ENCODE measurements around the gene FAM236A. TPM values are rescaled to one million over a fixed set of nuclear protein-coding genes. Genes with fewer than 3 reads are reported as not detected.
"Not testable (repeated sequence)": the region's sequence is repeated elsewhere in the genome, so short reads cannot be mapped to it uniquely, and the experiment has no call there.

Gene FAM236A
- total RNA-seq: not detected

- H3K36me3 ChIP-seq; H3K4me3 ChIP-seq; H3K27me3 ChIP-seq; H3K27ac ChIP-seq; H3K4me1 ChIP-seq; H3K9me3 ChIP-seq; DNase-seq (ENCODE audit: low spot score in 2 of 2): not testable (repeated sequence)
- WGBS, 2 donors: no CpG with 5 or more reads among the region's 15 CpGs
Observed at GRCh38 chrX:72937906-72938305, at the start of gene FAM236A. Gene FAM236A, plus strand, starts transcription at chrX:72938206. Its CDS starts 57 bp downstream, at chrX:72938263.

- WGBS, 2 donors: no CpG with 5 or more reads among the region's 14 CpGs
- H3K4me1 ChIP-seq; H3K27ac ChIP-seq; H3K9me3 ChIP-seq; H3K27me3 ChIP-seq; H3K36me3 ChIP-seq; H3K4me3 ChIP-seq; DNase-seq (ENCODE audit: low spot score in 2 of 2): not testable (repeated sequence)
Observed at GRCh38 chrX:72889740-72890139, 48.3 kb upstream of the FAM236A start.

DNA sequence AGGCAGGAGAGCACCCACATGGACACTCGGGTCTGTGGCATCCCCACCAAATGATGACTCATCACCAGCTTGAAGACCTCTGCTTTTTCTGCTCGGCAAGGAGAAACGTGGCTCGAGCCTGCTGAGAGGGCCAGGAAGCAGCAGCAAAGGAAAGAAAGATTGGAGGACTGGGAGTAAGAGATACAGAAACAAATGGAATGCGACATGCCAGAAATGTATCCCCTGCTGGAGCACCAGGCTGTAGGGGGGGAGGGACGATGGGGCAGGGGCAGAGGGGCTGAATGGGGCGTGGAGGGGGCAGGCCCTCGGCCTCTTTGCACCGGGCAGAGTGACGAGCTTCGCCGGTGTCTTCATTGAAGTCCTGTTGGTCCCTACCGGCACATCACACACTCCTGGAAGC lies 25.7 kb upstream of the FAM236A start, which contains the start of gene FAM236C:
TSS of gene FAM236C (plus strand) at position 301 of the 400 bp plus-strand sequence. CDS start 100 bp downstream, outside the sequence.
- H3K27ac ChIP-seq; H3K4me1 ChIP-seq; H3K9me3 ChIP-seq; H3K27me3 ChIP-seq; H3K36me3 ChIP-seq; H3K4me3 ChIP-seq; DNase-seq (ENCODE audit: low spot score in 2 of 2): not testable (repeated sequence)
- no CpG with 5 or more reads among the region's 13 CpGs for WGBS, 2 donors

GRCh38 chrX:72916096-72916495 lies 21.9 kb upstream of the FAM236A start:
- H3K27me3 ChIP-seq; H3K36me3 ChIP-seq; H3K27ac ChIP-seq; H3K4me1 ChIP-seq; DNase-seq (ENCODE audit: low spot score in 2 of 2); H3K4me3 ChIP-seq; H3K9me3 ChIP-seq: not testable (repeated sequence)
- WGBS, 2 donors: 92% methylated on average over 2 of the region's 5 CpGs; no CpG with 5 or more reads in 1 of the 2 donors

GRCh38 chrX:72932283-72932682 lies 5.7 kb upstream of the FAM236A start:
- H3K36me3 ChIP-seq; DNase-seq (ENCODE audit: low spot score in 2 of 2); H3K4me3 ChIP-seq; H3K9me3 ChIP-seq; H3K27me3 ChIP-seq; H3K27ac ChIP-seq; H3K4me1 ChIP-seq: not testable (repeated sequence)
- WGBS, 2 donors: no CpG with 5 or more reads among the region's 1 CpG

DNA sequence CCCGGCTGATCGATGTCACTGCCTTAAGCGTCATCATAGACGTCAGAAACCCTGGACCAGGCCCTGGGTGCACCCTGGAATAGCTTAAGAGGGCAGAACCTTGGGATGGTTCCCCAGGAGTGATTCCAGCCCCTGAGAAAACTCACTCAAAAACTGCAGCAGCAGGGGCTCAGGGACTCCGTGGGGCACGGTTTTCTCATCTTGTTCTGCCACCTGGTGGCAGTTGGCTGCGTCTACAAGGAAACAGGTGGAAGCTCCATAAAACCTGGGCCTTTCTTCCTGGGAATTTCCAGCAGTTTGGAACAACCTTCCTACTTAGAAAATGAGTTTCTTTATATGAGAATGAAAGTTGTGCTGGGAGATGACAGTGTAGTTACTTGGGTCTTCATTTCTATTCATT lies 1.6 kb upstream of the FAM236A start:
- H3K4me3 ChIP-seq; H3K27ac ChIP-seq; DNase-seq (ENCODE audit: low spot score in 2 of 2); H3K36me3 ChIP-seq; H3K9me3 ChIP-seq; H3K27me3 ChIP-seq; H3K4me1 ChIP-seq: not testable (repeated sequence)
- no CpG with 5 or more reads among the region's 7 CpGs for WGBS, 2 donors

DNA sequence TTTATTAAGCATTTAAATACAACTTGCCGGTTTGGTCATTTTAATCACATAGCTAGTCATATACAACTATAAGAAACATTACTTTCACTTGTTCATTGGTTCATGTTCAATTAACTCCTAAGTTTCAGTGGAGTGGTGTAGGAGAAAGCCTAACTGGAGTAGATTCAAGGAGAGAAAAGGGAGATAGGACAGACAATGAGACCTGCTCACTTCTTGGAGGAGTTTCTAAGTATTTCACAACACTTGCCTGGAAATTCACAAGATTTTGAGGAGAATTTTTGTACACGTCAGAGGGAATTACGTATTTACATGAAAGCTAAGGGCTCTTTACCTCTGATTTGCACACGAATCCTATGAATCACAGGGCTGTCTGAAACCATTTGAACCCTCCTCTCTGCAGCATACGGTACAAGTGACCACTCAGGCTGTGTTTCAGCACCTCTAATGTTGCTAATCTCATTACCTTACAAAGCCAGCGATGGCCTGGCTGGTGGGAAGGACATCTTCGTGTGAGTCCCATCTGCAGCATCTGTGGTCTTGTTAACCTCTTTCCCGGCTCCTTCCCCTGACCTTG lies 1.0 kb upstream of the FAM236A start:
- H3K4me3 ChIP-seq; H3K4me1 ChIP-seq; H3K9me3 ChIP-seq; H3K36me3 ChIP-seq; H3K27me3 ChIP-seq; DNase-seq (ENCODE audit: low spot score in 2 of 2); H3K27ac ChIP-seq: not testable (repeated sequence)
- no CpG with 5 or more reads among the region's 8 CpGs for WGBS, 2 donors

- WGBS, 2 donors: no CpG with 5 or more reads among the region's 6 CpGs
- not testable (repeated sequence) for H3K27me3 ChIP-seq; H3K36me3 ChIP-seq; H3K27ac ChIP-seq; DNase-seq (ENCODE audit: low spot score in 2 of 2); H3K4me3 ChIP-seq; H3K9me3 ChIP-seq; H3K4me1 ChIP-seq
Observed at GRCh38 chrX:72942272-72942671, 4.3 kb downstream of the FAM236A start.

DNA sequence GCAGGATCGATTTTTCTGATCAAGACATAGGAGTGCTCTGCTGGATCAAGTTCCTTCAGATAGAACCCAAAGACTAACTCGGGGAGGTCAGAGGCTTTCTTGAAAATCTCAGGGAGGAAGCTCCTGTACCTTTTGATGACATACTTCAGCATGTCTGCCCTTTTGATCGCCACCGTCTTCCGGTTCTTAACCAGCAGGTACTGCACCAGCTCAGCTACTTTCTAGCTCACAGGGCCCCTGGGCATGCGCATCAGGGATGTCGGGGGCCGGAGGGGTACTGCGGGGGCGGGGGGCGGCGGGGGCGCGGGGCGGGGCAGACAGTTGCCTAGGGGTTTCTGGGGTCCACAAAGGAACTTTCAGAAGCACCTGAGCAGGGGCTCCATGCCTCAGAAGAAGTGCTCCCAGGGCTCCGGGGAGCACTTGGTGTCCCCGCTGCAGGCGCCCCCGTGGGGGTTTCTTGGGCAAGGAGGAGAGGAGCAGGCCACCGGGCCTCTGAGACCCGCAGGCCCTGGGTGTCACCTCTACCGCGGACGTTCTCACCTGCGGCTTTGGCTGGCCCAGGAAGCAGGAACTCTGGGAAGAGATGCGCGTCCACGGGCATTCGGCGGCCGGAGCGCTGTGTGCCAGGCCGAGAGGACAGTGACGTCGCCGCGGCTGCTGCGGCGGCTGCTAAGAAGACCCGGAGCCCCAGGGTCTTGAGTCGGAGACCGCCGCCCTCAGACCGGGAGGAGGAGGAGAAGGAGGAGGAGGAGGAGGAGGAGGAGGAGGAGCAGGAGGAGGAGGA lies 5.2 kb downstream of the FAM236A start:
- H3K27me3 ChIP-seq; H3K4me1 ChIP-seq; H3K9me3 ChIP-seq; H3K27ac ChIP-seq; H3K4me3 ChIP-seq; H3K36me3 ChIP-seq; DNase-seq (ENCODE audit: low spot score in 2 of 2): not testable (repeated sequence)
- no CpG with 5 or more reads among the region's 44 CpGs for WGBS, 2 donors

DNA sequence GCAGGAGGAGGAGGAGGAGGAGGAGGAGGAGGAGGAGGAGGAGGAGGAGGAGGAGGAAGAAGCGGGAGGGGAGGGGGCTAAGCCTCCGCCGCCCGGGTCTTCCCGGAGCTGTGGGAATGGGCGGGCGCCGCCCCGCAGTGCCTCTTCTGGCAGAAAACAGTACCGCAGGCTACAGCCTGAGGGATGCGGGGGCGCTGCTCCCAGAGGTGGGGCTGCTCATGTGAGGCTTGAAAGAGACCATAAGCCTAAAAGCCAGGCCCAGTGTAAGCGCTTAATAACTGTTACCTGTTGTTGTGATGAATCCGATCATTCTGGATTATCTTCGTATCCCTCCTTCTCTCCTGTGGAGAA lies 5.8 kb downstream of the FAM236A start, which contains the start of gene DMRTC1:
TSS of gene DMRTC1 (minus strand) at position 19 of the 351 bp plus-strand sequence. CDS start 68,143 bp downstream, outside the sequence.
- H3K27me3 ChIP-seq: not testable (repeated sequence)

GRCh38 chrX:72959971-72960370 lies 22.0 kb downstream of the FAM236A start:
- no CpG with 5 or more reads among the region's 9 CpGs for WGBS, 2 donors
- not testable (repeated sequence) for H3K27ac ChIP-seq; DNase-seq (ENCODE audit: low spot score in 2 of 2); H3K4me3 ChIP-seq; H3K36me3 ChIP-seq; H3K27me3 ChIP-seq; H3K4me1 ChIP-seq; H3K9me3 ChIP-seq

More for the DNA sequence above, 5.8 kb downstream of the FAM236A start, which contains the start of gene DMRTC1:
- DNase-seq (ENCODE audit: low spot score in 2 of 2); H3K4me1 ChIP-seq; H3K27ac ChIP-seq; H3K36me3 ChIP-seq; H3K4me3 ChIP-seq; H3K9me3 ChIP-seq: not testable (repeated sequence)
- WGBS, 2 donors: no CpG with 5 or more reads among the region's 15 CpGs

GRCh38 chrX:72971859-72972258 lies 33.9 kb downstream of the FAM236A start:
- not testable (repeated sequence) for H3K36me3 ChIP-seq; H3K4me3 ChIP-seq; H3K9me3 ChIP-seq; DNase-seq (ENCODE audit: low spot score in 2 of 2); H3K27ac ChIP-seq; H3K4me1 ChIP-seq; H3K27me3 ChIP-seq
- WGBS, 2 donors: no CpG with 5 or more reads among the region's 5 CpGs

DNA sequence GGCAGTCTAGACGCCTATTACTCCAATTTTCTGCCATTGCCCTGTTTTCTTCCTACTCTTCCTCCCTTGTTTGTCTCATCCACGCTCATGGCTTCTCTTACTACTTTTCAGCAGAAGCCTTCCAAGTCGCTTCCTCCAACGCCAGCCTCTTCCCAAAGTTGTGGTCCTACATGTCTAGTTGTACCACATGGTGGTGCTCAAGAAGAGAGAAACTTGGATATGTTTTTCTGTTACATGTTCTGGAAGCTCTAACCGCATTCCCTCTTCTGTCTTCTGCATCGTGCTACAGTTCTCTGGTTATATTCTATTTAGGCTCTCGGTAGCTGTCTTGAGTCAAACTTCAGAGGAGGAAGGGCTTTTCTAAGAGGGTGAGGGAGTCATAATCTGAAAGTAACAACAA lies 36.9 kb downstream of the FAM236A start:
- H3K9me3 ChIP-seq; H3K4me3 ChIP-seq; DNase-seq (ENCODE audit: low spot score in 2 of 2); H3K4me1 ChIP-seq; H3K27ac ChIP-seq; H3K36me3 ChIP-seq; H3K27me3 ChIP-seq: not testable (repeated sequence)
- no CpG with 5 or more reads among the region's 7 CpGs for WGBS, 2 donors

DNA sequence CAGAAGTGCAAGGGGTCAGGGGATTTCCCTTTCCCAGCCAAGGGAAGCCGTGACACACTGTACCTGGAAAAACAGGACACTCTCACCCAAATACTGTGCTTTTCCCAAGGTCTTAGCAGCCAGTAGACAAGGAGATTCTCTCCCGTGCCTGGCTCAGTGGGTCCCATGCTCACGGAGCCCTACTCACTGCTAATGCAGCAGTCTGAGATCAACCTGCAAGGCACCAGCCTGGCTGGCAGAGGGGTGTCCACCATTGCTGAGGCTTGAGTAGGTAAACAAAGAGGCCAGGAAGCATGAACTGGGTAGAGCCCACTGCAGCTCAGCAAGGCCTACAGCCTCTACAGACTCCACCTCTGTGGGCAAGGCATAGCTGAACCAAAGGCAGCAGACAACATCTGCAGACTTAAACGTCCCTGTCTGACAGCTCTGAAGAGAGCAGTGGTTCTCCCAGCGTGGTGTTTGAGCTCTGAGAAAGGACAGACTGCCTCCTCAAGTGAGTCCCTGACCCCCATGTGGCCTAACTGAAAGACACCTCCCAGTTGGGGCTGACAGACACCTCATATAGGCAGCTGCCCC lies 43.0 kb downstream of the FAM236A start:
- H3K27me3 ChIP-seq; H3K4me3 ChIP-seq; H3K36me3 ChIP-seq; H3K9me3 ChIP-seq; H3K27ac ChIP-seq; DNase-seq (ENCODE audit: low spot score in 2 of 2); H3K4me1 ChIP-seq: not testable (repeated sequence)
- WGBS, 2 donors: 80 to 86% methylated on average over 1 to 3 of the region's 5 CpGs

All from tibial nerve (tissue), 4 donors.